ENCODE data around the gene CLEC4G.

The CLEC4G gene

DNA sequence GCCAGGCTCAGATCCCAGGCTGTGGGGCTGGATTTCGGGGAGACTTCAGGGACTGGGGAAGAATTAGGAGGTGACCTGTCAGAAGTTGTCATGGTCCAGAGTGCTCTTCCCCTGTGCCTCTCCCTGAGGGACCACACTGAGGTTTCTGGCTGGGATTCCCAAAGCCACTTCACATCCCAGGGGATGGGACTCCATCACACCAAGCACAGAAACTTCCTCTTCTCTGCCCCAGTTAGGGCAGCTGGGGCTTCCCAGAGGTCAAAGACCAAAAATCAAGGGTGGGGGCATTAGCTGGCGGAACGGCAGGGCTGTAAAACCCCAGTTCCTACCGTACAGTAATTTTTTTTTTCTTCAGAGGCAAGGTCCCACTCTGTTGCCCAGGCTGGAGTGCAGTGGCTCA is 37.4 kb downstream of the CLEC4G start:
- TF ChIP-seq, protein P1, sequence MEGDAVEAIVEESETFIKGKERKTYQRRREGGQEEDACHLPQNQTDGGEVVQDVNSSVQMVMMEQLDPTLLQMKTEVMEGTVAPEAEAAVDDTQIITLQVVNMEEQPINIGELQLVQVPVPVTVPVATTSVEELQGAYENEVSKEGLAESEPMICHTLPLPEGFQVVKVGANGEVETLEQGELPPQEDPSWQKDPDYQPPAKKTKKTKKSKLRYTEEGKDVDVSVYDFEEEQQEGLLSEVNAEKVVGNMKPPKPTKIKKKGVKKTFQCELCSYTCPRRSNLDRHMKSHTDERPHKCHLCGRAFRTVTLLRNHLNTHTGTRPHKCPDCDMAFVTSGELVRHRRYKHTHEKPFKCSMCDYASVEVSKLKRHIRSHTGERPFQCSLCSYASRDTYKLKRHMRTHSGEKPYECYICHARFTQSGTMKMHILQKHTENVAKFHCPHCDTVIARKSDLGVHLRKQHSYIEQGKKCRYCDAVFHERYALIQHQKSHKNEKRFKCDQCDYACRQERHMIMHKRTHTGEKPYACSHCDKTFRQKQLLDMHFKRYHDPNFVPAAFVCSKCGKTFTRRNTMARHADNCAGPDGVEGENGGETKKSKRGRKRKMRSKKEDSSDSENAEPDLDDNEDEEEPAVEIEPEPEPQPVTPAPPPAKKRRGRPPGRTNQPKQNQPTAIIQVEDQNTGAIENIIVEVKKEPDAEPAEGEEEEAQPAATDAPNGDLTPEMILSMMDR (IDR thresholded peaks at IDR 0.05; ENCODE audit: control extremely low read depth, extremely low read depth, low read depth, missing control alignments), result no peak
- CTCF ChIA-PET, result interaction anchor here (1.4 to 2.1 kb wide), 2 partner anchors 13 to 106 kb away, joined by 5 to 9 read pairs; partner anchors contain the start of gene TRAPPC5
- POLR2A ChIA-PET, result no interaction called here
- DNase-seq (ENCODE audit: extremely low spot score), result no peak

DNA sequence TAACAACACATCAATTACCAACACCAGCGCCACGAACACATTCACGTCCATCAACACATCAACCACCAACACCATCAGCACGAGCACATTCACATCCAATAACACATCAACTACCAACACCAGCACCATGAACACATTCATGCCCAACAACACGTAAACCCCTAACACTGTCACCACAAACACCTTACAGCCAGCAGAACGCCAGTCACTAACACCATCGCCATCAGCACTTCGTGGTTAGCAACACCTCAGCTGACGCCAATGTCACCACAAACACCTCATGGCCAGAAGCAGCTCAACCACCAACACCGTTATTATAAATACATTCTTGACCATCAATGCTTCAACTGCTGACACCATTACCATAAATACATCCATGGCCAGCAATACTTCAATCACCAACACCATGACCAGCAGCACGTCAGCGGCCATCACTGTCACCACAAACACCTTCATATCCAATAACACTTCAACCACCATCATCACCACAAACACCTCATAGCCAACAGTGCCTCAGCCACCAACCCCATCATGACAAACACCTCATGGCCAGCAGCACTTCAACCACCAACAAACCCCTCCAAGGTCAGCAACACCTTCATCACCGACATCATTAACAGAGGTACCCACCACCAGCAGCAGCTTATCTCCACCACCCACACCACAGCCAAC is 39.4 kb downstream of the CLEC4G start:
- DNase-seq (ENCODE audit: extremely low spot score), result no peak
- CTCF ChIA-PET, result interaction anchor here (2.1 kb wide), 1 partner anchor 11 kb away, joined by 9 read pairs; the partner anchor contains the start of gene TRAPPC5
- TF ChIP-seq, protein P1 (IDR thresholded peaks at IDR 0.05; ENCODE audit: control extremely low read depth, extremely low read depth, low read depth, missing control alignments), result no peak
- POLR2A ChIA-PET, result no interaction called here

- TF ChIP-seq, protein P1 (IDR thresholded peaks at IDR 0.05; ENCODE audit: control extremely low read depth, extremely low read depth, low read depth, missing control alignments), result no peak
- DNase-seq (ENCODE audit: extremely low spot score), result no peak
- ChIA-PET CTCF (interaction anchor here (1.0 to 3.6 kb wide), 2 partner anchors 11 to 109 kb away, joined by 3 to 25 read pairs; partner anchors contain the start of gene TRAPPC5), POLR2A (no interaction called here)
Measured at GRCh38 chr19:7691497-7691896, 40.4 kb downstream of the CLEC4G start.

- TF ChIP-seq, protein P1 (IDR thresholded peaks at IDR 0.05; ENCODE audit: control extremely low read depth, extremely low read depth, low read depth, missing control alignments), result no peak
- CTCF ChIA-PET, result interaction anchor here (1.0 to 3.6 kb wide), 3 partner anchors 10 to 109 kb away, joined by 3 to 25 read pairs (median 3); partner anchors contain the start of gene TRAPPC5
- POLR2A ChIA-PET, result interaction anchor here (0.6 kb wide), 1 partner anchor 40 kb away, joined by 3 read pairs; no protein-coding TSS in a partner anchor
- no peak for DNase-seq (ENCODE audit: extremely low spot score)
Measured at GRCh38 chr19:7690779-7691258, 41.1 kb downstream of the CLEC4G start.

DNA sequence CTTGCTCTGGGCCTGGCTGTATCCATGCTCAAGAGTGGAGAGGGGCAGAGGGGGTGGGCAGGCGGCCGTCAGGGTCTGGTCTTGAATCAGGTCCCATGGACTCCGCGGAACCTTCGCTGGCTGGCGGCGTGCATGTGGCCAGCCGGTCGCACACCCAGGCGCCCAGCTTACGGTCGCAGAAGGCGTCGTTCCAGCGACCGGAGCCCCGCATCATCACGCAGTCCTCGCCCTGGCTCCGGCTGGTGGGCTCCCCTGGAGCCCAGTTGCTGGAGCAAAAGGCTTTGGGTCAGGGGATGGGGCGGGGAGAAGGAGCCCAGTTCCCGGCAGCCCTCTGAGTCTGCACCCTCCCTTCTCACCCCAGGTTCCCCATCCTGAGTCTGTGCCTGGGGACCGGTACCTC is 42.7 kb downstream of the CLEC4G start:
- ChIA-PET CTCF (interaction anchor here (1.3 to 3.6 kb wide), 3 partner anchors 9 to 112 kb away, joined by 3 to 25 read pairs (median 4); partner anchors contain the start of gene TRAPPC5), POLR2A (no interaction called here)
- TF ChIP-seq, protein P1 (IDR thresholded peaks at IDR 0.05; ENCODE audit: control extremely low read depth, extremely low read depth, low read depth, missing control alignments), result no peak
- DNase-seq (ENCODE audit: extremely low spot score), result no peak

DNA sequence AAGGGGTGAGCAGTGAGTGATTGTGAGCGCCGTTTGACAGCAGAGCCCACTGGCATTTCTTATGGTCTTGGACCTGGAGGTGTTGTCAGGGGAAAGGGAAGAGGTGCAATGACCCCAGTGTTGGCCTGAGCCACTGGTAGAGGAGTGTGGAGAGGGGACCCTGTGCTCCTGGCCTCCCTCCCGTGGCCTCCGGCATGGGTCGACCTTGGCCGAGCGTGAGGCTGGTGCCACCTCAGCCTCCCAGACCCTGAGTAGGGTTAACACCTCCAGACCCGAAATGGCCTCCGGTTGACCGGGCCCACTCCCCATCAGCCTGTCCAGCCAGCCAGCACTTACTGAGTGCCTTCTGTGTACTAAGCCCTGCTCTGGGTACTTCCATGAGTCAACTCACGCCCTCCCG is 44.7 kb downstream of the CLEC4G start:
- DNase-seq (ENCODE audit: extremely low spot score), result no peak
- TF ChIP-seq, protein P1 (IDR thresholded peaks at IDR 0.05; ENCODE audit: control extremely low read depth, extremely low read depth, low read depth, missing control alignments), result no peak
- POLR2A ChIA-PET, result no interaction called here
- CTCF ChIA-PET, result no interaction called here
